SK-N-SH (cell line): ENCODE measurements around the gene GSTM4. TPM values are rescaled to one million over a fixed set of nuclear protein-coding genes. Genes with fewer than 3 reads are reported as not detected.

ENCODE experiments used
- CTCF ChIA-PET: fragments of 300-600, 350-600 bp; formaldehyde crosslinking; extraction: SDS; loops from one replicate; lab custom pipeline; 2021; lab: Yijun Ruan, JAX
- POLR2A ChIA-PET: fragments of 350-600 bp; sonication (Branson Sonifier 250); formaldehyde crosslinking; extraction: SDS; loops from one replicate; lab custom pipeline; 2020; ENCODE audit warnings: antibody characterized with exemption, inconsistent platforms; lab: Yijun Ruan, JAX
- DNase-seq: peaks from one replicate; pipeline ENCODE4 v3.0.0; 2012
- H2AFZ ChIP-seq: fragments of 200-600 bp; sonication (generic); 2 replicates; pipeline ENCODE4 v1.8.1; 2016; ENCODE audit warnings: antibody characterized with exemption, mild to moderate bottlenecking, low read depth
- H3F3A ChIP-seq: fragments of 200-600 bp; sonication (generic); replicated peaks from 2 replicates; pipeline ENCODE3; 2016; ENCODE audit warnings: antibody characterized with exemption, mild to moderate bottlenecking; ENCODE audit not compliant: insufficient read depth
- H3K27ac ChIP-seq, 2 experiments: fragments of 200-500 bp in 1 of 2; fragments of 200-600 bp in 1 of 2; sonication (Bioruptor generic) in 1 of 2; sonication (generic), shearing (Covaris generic) in 1 of 2; 2 replicates each; pipeline versions ENCODE4 v1.5.1 to v1.6.1; 2014 to 2016; ENCODE audit warnings: low read depth in 2 of 2, inconsistent platforms in 1 of 2, low read length in 1 of 2, mild to moderate bottlenecking in 1 of 2, mixed read lengths in 1 of 2
- H3K27me3 ChIP-seq: fragments of 200-600 bp; sonication (generic), shearing (Covaris generic); 2 replicates; pipeline ENCODE4 v1.6.1; 2016; ENCODE audit warnings: mixed run types; ENCODE audit not compliant: insufficient read depth
- H3K36me3 ChIP-seq, 2 experiments: fragments of 200-500 bp in 1 of 2; fragments of 200-600 bp in 1 of 2; sonication (Bioruptor generic) in 1 of 2; sonication (generic) in 1 of 2; replicated peaks in 1 of 2; 2 replicates each; pipeline versions ENCODE3 to v1.5.1; 2014 to 2016; ENCODE audit warnings: low read length in 1 of 2, mild to moderate bottlenecking in 1 of 2; ENCODE audit not compliant: insufficient read depth in 2 of 2, control insufficient read depth in 1 of 2
- H3K4me1 ChIP-seq, 2 experiments: fragments of 200-500 bp in 1 of 2; fragments of 200-600 bp in 1 of 2; sonication (Bioruptor generic) in 1 of 2; sonication (generic), shearing (Covaris generic) in 1 of 2; 2 replicates each; pipeline versions ENCODE4 v1.5.1 to v1.6.1; 2014 to 2016; ENCODE audit warnings: low read depth in 1 of 2, low read length in 1 of 2, mixed run types in 1 of 2; ENCODE audit not compliant: insufficient read depth in 2 of 2, control insufficient read depth in 1 of 2
- H3K4me2 ChIP-seq: fragments of 200-600 bp; sonication (generic), shearing (Covaris generic); 2 replicates; pipeline ENCODE4 v1.6.1; 2017; ENCODE audit warnings: mixed run types
- H3K4me3 ChIP-seq, 2 experiments: fragments of 200-500 bp in 1 of 2; fragments of 200-600 bp in 1 of 2; sonication (Bioruptor generic) in 1 of 2; sonication (generic), shearing (Covaris generic) in 1 of 2; 2 replicates each; pipeline versions ENCODE4 v1.5.1 to v1.8.1; 2014 to 2016; ENCODE audit warnings: low read depth in 2 of 2, inconsistent platforms in 1 of 2, low read length in 1 of 2, mild to moderate bottlenecking in 1 of 2, mixed read lengths in 1 of 2, moderate library complexity in 1 of 2
- H3K79me2 ChIP-seq: fragments of 200-600 bp; sonication (generic); 2 replicates; pipeline ENCODE4 v1.8.1; 2017; ENCODE audit warnings: mild to moderate bottlenecking; ENCODE audit not compliant: insufficient read depth
- H3K9ac ChIP-seq: fragments of 200-600 bp; sonication (generic); 2 replicates; pipeline ENCODE4 v1.6.1; 2017; ENCODE audit warnings: mixed run types
- H3K9me2 ChIP-seq: fragments of 200-600 bp; sonication (generic); 2 replicates; pipeline ENCODE4 v1.6.1; 2017; ENCODE audit warnings: mixed run types
- H3K9me3 ChIP-seq: fragments of 200-600 bp; sonication (generic); 2 replicates; pipeline ENCODE4 v1.6.1; 2017; ENCODE audit warnings: mixed run types, mild to moderate bottlenecking, moderate library complexity
- H4K20me1 ChIP-seq: fragments of 200-600 bp; sonication (generic); 2 replicates; pipeline ENCODE4 v1.6.1; 2017; ENCODE audit warnings: mild to moderate bottlenecking, mixed run types; ENCODE audit not compliant: insufficient read depth
- ELF1 ChIP-seq: IDR thresholded peaks from 2 replicates; pipeline ENCODE4 v1.4.0; 2012
- EP300 ChIP-seq, 2 experiments: IDR thresholded peaks; 2 replicates each; pipeline versions ENCODE4 v1.4.0 to v1.6.1; 2012; ENCODE audit warnings: borderline replicate concordance in 1 of 2, low read depth in 1 of 2, low read length in 1 of 2
- EZH2phosphoT487 ChIP-seq: fragments of 200-600 bp; sonication (generic); IDR thresholded peaks from 2 replicates; pipeline ENCODE4 v1.6.1; 2017; ENCODE audit warnings: low read depth, mixed run types, mild to moderate bottlenecking, antibody characterized with exemption, moderate library complexity, borderline replicate concordance
- FOXJ3 ChIP-seq: sonication (generic); formaldehyde crosslinking; IDR thresholded peaks from 2 replicates; pipeline ENCODE4 v1.5.1; 2020; ENCODE audit warnings: mild to moderate bottlenecking, missing genetic modification reagents
- FOXM1 ChIP-seq: IDR thresholded peaks from 2 replicates; pipeline ENCODE4 v1.4.0; 2012; ENCODE audit warnings: low read depth, mild to moderate bottlenecking
- GABPA ChIP-seq: IDR thresholded peaks from 2 replicates; pipeline ENCODE4 v1.4.0; 2012; ENCODE audit warnings: low read depth, mild to moderate bottlenecking
- GATA2 ChIP-seq: sonication (generic); formaldehyde crosslinking; IDR thresholded peaks from 2 replicates; pipeline ENCODE4 v1.5.0; 2020; ENCODE audit warnings: mild to moderate bottlenecking, missing genetic modification reagents
- MAX ChIP-seq: IDR thresholded peaks from 2 replicates; pipeline ENCODE4 v1.4.0; 2012; ENCODE audit warnings: low read depth
- MEF2A ChIP-seq: IDR thresholded peaks from 2 replicates; pipeline ENCODE4 v1.4.0; 2012; ENCODE audit warnings: low read depth, borderline replicate concordance
- NFIC ChIP-seq: IDR thresholded peaks from 2 replicates; pipeline ENCODE4 v1.4.0; 2012; ENCODE audit warnings: borderline replicate concordance
- NRF1 ChIP-seq: IDR thresholded peaks from 2 replicates; pipeline ENCODE4 v1.6.1; 2012; ENCODE audit warnings: low read depth, mild to moderate bottlenecking, low read length
- PBX3 ChIP-seq: IDR thresholded peaks from 2 replicates; pipeline ENCODE4; 2012
- POLR2AphosphoS5 ChIP-seq: IDR thresholded peaks from 2 replicates; pipeline ENCODE4 v1.6.1; 2012; ENCODE audit warnings: low read depth, low read length
- RCOR1 ChIP-seq: fragments of 150-350 bp; IDR thresholded peaks from 2 replicates; pipeline ENCODE4 v1.6.1; 2017; ENCODE audit warnings: antibody characterized with exemption, low read length
- RFX5 ChIP-seq: IDR thresholded peaks from 2 replicates; pipeline ENCODE4 v1.6.1; 2012; ENCODE audit warnings: mild to moderate bottlenecking, improper control_type of control experiment, low read length
- SIN3A ChIP-seq: IDR thresholded peaks from 2 replicates; pipeline ENCODE4 v1.6.1; 2012; ENCODE audit warnings: low read depth, mild to moderate bottlenecking, low read length, moderate library complexity, borderline replicate concordance
- TCF12 ChIP-seq: IDR thresholded peaks from 2 replicates; pipeline ENCODE4 v1.4.0; 2012
- TEAD4 ChIP-seq: IDR thresholded peaks from 2 replicates; pipeline ENCODE4 v1.4.0; 2012; ENCODE audit warnings: mild to moderate bottlenecking, borderline replicate concordance; ENCODE audit not compliant: insufficient read depth
- USF2 ChIP-seq: fragments of 150-350 bp; IDR thresholded peaks from 2 replicates; pipeline ENCODE4 v1.6.1; 2017; ENCODE audit warnings: antibody characterized with exemption, low read length, low read depth, borderline replicate concordance
- ZBTB33 ChIP-seq: IDR thresholded peaks from 2 replicates; pipeline ENCODE4 v1.4.0; 2012; ENCODE audit warnings: low read depth, borderline replicate concordance
- WGBS: methylation state at CpG from one replicate; pipeline ENCODE4 v1.1.6; 2017; ENCODE audit warnings: low lambda C conversion rate; 5-methylcytosine and 5-hydroxymethylcytosine counted together
- polyA plus RNA-seq, 3 experiments: library from polyadenylated mRNA; depleted of rRNA; stranded (reverse); fragments of >200 nt; gene quantifications; 2 replicates each; pipeline ENCODE4 v1.2.3, GENCODE V29; 2012
- TF ChIP-seq, protein P1 (sequence below): IDR thresholded peaks from 2 replicates; pipeline ENCODE4 v1.6.1; 2012; ENCODE audit warnings: mild to moderate bottlenecking, low read depth, low read length, moderate library complexity
- TF ChIP-seq, protein P2 (sequence below): IDR thresholded peaks from 2 replicates; pipeline ENCODE4 v1.4.0; 2012; ENCODE audit warnings: low read depth, borderline replicate concordance
- TF ChIP-seq, protein P3 (sequence below): fragments of 200-600 bp; sonication (generic); IDR thresholded peaks from 2 replicates; pipeline ENCODE4 v1.6.1; 2017; ENCODE audit warnings: antibody characterized with exemption, mild to moderate bottlenecking, moderate library complexity

The GSTM4 gene
- polyA plus RNA-seq, 1 of the 3 experiments (the other 2 are of a cell fraction) = 34.2 TPM

GRCh38 chr1:109650609-109651008 is 5.3 kb upstream of the GSTM4 start:
- Histone ChIP-seq H4K20me1 (no peaks in the 10 kb centered on the region), H3K27me3 (no peaks in the 10 kb centered on the region), H3K4me3 (no peak overlapping the region), H3F3A (no peaks in the 10 kb centered on the region), H3K9me3 (no peaks in the 10 kb centered on the region), H3K27ac (0 out of 4 replicates have a peak overlapping the region, but pooled peaks of 1 of the 2 experiments have one; percentile 22), H3K79me2 (no peaks in the 10 kb centered on the region), H3K4me2 (peak overlapping the region; percentile 42; the same call in 1 of the 2 replicates), H3K36me3 (no peaks in the 10 kb centered on the region), H3K9me2 (no peaks in the 10 kb centered on the region), H3K9ac (no peak overlapping the region), H3K4me1 (peaks cover 9 to 30% of the 10 kb centered on the region in 2 experiments), H2AFZ (peak overlapping the region; percentile 37; the same call in 1 of the 2 replicates)
- 50% methylated on average over 3 of the region's 3 CpGs for WGBS
- no peak for DNase-seq
- ChIA-PET CTCF (interaction anchor here (0.8 to 11.4 kb wide), 27 partner anchors 12 to 343 kb away, joined by 3 to 297 read pairs (median 7); partner anchors contain the start of genes AHCYL1, CYB561D1, EPS8L3 and GNAI3), POLR2A (interaction anchor here (0.7 to 4.0 kb wide), 3 partner anchors 102 to 153 kb away, joined by 3 to 21 read pairs (median 17); partner anchors contain the start of gene GNAI3)
- TF ChIP-seq, protein P1, sequence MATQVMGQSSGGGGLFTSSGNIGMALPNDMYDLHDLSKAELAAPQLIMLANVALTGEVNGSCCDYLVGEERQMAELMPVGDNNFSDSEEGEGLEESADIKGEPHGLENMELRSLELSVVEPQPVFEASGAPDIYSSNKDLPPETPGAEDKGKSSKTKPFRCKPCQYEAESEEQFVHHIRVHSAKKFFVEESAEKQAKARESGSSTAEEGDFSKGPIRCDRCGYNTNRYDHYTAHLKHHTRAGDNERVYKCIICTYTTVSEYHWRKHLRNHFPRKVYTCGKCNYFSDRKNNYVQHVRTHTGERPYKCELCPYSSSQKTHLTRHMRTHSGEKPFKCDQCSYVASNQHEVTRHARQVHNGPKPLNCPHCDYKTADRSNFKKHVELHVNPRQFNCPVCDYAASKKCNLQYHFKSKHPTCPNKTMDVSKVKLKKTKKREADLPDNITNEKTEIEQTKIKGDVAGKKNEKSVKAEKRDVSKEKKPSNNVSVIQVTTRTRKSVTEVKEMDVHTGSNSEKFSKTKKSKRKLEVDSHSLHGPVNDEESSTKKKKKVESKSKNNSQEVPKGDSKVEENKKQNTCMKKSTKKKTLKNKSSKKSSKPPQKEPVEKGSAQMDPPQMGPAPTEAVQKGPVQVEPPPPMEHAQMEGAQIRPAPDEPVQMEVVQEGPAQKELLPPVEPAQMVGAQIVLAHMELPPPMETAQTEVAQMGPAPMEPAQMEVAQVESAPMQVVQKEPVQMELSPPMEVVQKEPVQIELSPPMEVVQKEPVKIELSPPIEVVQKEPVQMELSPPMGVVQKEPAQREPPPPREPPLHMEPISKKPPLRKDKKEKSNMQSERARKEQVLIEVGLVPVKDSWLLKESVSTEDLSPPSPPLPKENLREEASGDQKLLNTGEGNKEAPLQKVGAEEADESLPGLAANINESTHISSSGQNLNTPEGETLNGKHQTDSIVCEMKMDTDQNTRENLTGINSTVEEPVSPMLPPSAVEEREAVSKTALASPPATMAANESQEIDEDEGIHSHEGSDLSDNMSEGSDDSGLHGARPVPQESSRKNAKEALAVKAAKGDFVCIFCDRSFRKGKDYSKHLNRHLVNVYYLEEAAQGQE = no peak
- TF ChIP-seq PBX3 = peak; percentile 90
- TF ChIP-seq NRF1 = no peak
- peak; percentile 88 for TF ChIP-seq NFIC
- no peak for TF ChIP-seq ELF1
- TF ChIP-seq FOXJ3 = no peak
- TF ChIP-seq SIN3A = no peak
- TF ChIP-seq MAX = no peak
- no peak for TF ChIP-seq RCOR1
- TF ChIP-seq, protein P2, sequence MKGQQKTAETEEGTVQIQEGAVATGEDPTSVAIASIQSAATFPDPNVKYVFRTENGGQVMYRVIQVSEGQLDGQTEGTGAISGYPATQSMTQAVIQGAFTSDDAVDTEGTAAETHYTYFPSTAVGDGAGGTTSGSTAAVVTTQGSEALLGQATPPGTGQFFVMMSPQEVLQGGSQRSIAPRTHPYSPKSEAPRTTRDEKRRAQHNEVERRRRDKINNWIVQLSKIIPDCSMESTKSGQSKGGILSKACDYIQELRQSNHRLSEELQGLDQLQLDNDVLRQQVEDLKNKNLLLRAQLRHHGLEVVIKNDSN = no peak
- TF ChIP-seq MEF2A = no peak
- no peak for TF ChIP-seq ZBTB33
- no peak for TF ChIP-seq POLR2AphosphoS5
- TF ChIP-seq EP300 (IDR thresholded peaks at IDR 0.05; ENCODE audit: borderline replicate concordance in 1 of 2, low read depth in 1 of 2, low read length in 1 of 2) = peak in 1 of 2 experiments; percentile 25; a peak in 1 of 4 replicates
- no peak for TF ChIP-seq USF2
- TF ChIP-seq RFX5 = no peak
- TF ChIP-seq GABPA = no peak
- no peak for TF ChIP-seq FOXM1
- no peak for TF ChIP-seq GATA2
- TF ChIP-seq TCF12 = peak; percentile 58; the same call in 1 of the 2 replicates
- TF ChIP-seq EZH2phosphoT487 = no peak
- peak; percentile 44; the same call in 1 of the 2 replicates for TF ChIP-seq TEAD4
- TF ChIP-seq, protein P3, sequence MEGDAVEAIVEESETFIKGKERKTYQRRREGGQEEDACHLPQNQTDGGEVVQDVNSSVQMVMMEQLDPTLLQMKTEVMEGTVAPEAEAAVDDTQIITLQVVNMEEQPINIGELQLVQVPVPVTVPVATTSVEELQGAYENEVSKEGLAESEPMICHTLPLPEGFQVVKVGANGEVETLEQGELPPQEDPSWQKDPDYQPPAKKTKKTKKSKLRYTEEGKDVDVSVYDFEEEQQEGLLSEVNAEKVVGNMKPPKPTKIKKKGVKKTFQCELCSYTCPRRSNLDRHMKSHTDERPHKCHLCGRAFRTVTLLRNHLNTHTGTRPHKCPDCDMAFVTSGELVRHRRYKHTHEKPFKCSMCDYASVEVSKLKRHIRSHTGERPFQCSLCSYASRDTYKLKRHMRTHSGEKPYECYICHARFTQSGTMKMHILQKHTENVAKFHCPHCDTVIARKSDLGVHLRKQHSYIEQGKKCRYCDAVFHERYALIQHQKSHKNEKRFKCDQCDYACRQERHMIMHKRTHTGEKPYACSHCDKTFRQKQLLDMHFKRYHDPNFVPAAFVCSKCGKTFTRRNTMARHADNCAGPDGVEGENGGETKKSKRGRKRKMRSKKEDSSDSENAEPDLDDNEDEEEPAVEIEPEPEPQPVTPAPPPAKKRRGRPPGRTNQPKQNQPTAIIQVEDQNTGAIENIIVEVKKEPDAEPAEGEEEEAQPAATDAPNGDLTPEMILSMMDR = no peak
